ENCODE data around the gene NRAP. TPM values are rescaled to one million over a fixed set of nuclear protein-coding genes. Genes with fewer than 3 reads are reported as not detected.

Gene NRAP
- total RNA-seq, 1 donor from 2014 or later: not detected

GRCh38 chr10:113641702-113642101, 22.1 kb downstream of the NRAP start:
- intact Hi-C loops (cut with DNase I): no loop called here
- DNase-seq (no peak), ATAC-seq (no peak)
- no peak overlapping the region for H3K27ac ChIP-seq
- H3K4me1 ChIP-seq: peaks cover 9% of the 10 kb centered on the region
- H3K4me3 ChIP-seq: no peak overlapping the region
- no peaks in the 10 kb centered on the region for H3K36me3 ChIP-seq
- H3K27me3 ChIP-seq (ENCODE audit: low read depth): peaks cover 5% of the 10 kb centered on the region
- no peak for TF ChIP-seq CTCF (IDR thresholded peaks at IDR 0.05)
- no peaks in the 10 kb centered on the region for H3K9me3 ChIP-seq

- no peak for DNase-seq
- Histone ChIP-seq H3K27ac (no peak overlapping the region), H3K36me3 (no peaks in the 10 kb centered on the region), H3K4me3 (no peak overlapping the region), H3K9me3 (no peaks in the 10 kb centered on the region), H3K4me1 (peaks cover 9% of the 10 kb centered on the region), H3K27me3 (ENCODE audit: low read depth) (peaks cover 5% of the 10 kb centered on the region)
- intact Hi-C loops (cut with DNase I): no loop called here
- no peak for TF ChIP-seq CTCF (IDR thresholded peaks at IDR 0.05)
- no peak for ATAC-seq
Measured at GRCh38 chr10:113639966-113640365, 23.9 kb downstream of the NRAP start.

GRCh38 chr10:113631684-113632367, 32.0 kb downstream of the NRAP start:
- Histone ChIP-seq H3K36me3 (no peaks in the 10 kb centered on the region), H3K4me3 (no peak overlapping the region), H3K27ac (no peak overlapping the region), H3K27me3 (ENCODE audit: low read depth) (no peaks in the 10 kb centered on the region), H3K4me1 (no peaks in the 10 kb centered on the region), H3K9me3 (no peaks in the 10 kb centered on the region)
- DNase-seq (no peak), ATAC-seq (no peak)
- TF ChIP-seq CTCF (IDR thresholded peaks at IDR 0.05): no peak
- intact Hi-C loops (cut with DNase I): no loop called here

GRCh38 chr10:113630929-113631533, 32.8 kb downstream of the NRAP start:
- Histone ChIP-seq H3K4me1 (no peaks in the 10 kb centered on the region), H3K9me3 (no peaks in the 10 kb centered on the region), H3K27me3 (ENCODE audit: low read depth) (no peaks in the 10 kb centered on the region), H3K4me3 (no peak overlapping the region), H3K36me3 (no peaks in the 10 kb centered on the region), H3K27ac (no peak overlapping the region)
- DNase-seq (no peak), ATAC-seq (no peak)
- TF ChIP-seq CTCF (IDR thresholded peaks at IDR 0.05): no peak
- intact Hi-C loops (cut with DNase I): no loop called here

GRCh38 chr10:113628607-113629153, 35.2 kb downstream of the NRAP start:
- H3K27ac ChIP-seq: no peak overlapping the region
- intact Hi-C loops (cut with DNase I): no loop called here
- H3K9me3 ChIP-seq: no peaks in the 10 kb centered on the region
- no peaks in the 10 kb centered on the region for H3K27me3 ChIP-seq (ENCODE audit: low read depth)
- no peak for ATAC-seq
- TF ChIP-seq CTCF (IDR thresholded peaks at IDR 0.05): no peak
- DNase-seq: no peak
- no peaks in the 10 kb centered on the region for H3K36me3 ChIP-seq
- no peak overlapping the region for H3K4me3 ChIP-seq
- H3K4me1 ChIP-seq: no peaks in the 10 kb centered on the region
